ENCODE measurements around the gene SAC3D1.
"Not testable (repeated sequence)": the region's sequence is repeated elsewhere in the genome, so short reads cannot be mapped to it uniquely, and the experiment has no call there.

The SAC3D1 gene

GRCh38 chr11:65023502-65023901 lies 17.5 kb upstream of the SAC3D1 start:
- not testable (repeated sequence) for DNase-seq (ENCODE audit: low spot score); FAIRE-seq

- FAIRE-seq (no peak), DNase-seq (ENCODE audit: low spot score) (no peak)
These were observed 14.2 kb upstream of the SAC3D1 start for GRCh38 chr11:65026810-65027209.

- FAIRE-seq = no peak
- DNase-seq (ENCODE audit: low spot score) = peak; percentile 92
These were observed 13.6 kb upstream of the SAC3D1 start, which contains the start of gene SNX15 for GRCh38 chr11:65027213-65028067. Gene SNX15, plus strand, starts transcription at chr11:65027439. Its CDS starts 99 bp downstream, at chr11:65027538.

GRCh38 chr11:65032216-65032615 lies 8.8 kb upstream of the SAC3D1 start:
- DNase-seq (ENCODE audit: low spot score) (no peak), FAIRE-seq (no peak)

- DNase-seq (ENCODE audit: low spot score) (no peak), FAIRE-seq (no peak)
These were observed 6.6 kb upstream of the SAC3D1 start for GRCh38 chr11:65034423-65034822.

- DNase-seq (ENCODE audit: low spot score) (no peak), FAIRE-seq (no peak)
These were observed 5.4 kb upstream of the SAC3D1 start for GRCh38 chr11:65035579-65035978.

GRCh38 chr11:65036931-65037330 lies 4.1 kb upstream of the SAC3D1 start:
- no peak for DNase-seq (ENCODE audit: low spot score)
- FAIRE-seq = no peak

GRCh38 chr11:65040520-65040846 lies 527 bp upstream of the SAC3D1 start:
- FAIRE-seq = no peak
- no peak for DNase-seq (ENCODE audit: low spot score)

- DNase-seq (ENCODE audit: low spot score) (no peak), FAIRE-seq (no peak)
These were observed 1.9 kb downstream of the SAC3D1 start for GRCh38 chr11:65042891-65043290.

GRCh38 chr11:65043881-65044501 lies 3.0 kb downstream of the SAC3D1 start:
- DNase-seq (ENCODE audit: low spot score) = no peak
- FAIRE-seq = no peak

- FAIRE-seq = no peak
- no peak for DNase-seq (ENCODE audit: low spot score)
These were observed 4.1 kb downstream of the SAC3D1 start for GRCh38 chr11:65045061-65045460.

GRCh38 chr11:65045728-65046127 lies 4.7 kb downstream of the SAC3D1 start:
- FAIRE-seq (no peak), DNase-seq (ENCODE audit: low spot score) (no peak)

- no peak for DNase-seq (ENCODE audit: low spot score)
- no peak for FAIRE-seq
These were observed 6.8 kb downstream of the SAC3D1 start for GRCh38 chr11:65047581-65048422.

GRCh38 chr11:65051398-65051858 lies 10.4 kb downstream of the SAC3D1 start:
- no peak for FAIRE-seq

GRCh38 chr11:65053827-65054508 lies 13.0 kb downstream of the SAC3D1 start:
- DNase-seq (ENCODE audit: low spot score) (no peak), FAIRE-seq (no peak)

More at GRCh38 chr11:65051398-65051858, 10.4 kb downstream of the SAC3D1 start:
- DNase-seq (ENCODE audit: low spot score) = no peak

GRCh38 chr11:65055538-65055937 lies 14.5 kb downstream of the SAC3D1 start:
- no peak for FAIRE-seq
- no peak for DNase-seq (ENCODE audit: low spot score)

GRCh38 chr11:65056999-65057398 lies 16.0 kb downstream of the SAC3D1 start:
- DNase-seq (ENCODE audit: low spot score) = no peak
- FAIRE-seq = no peak

- no peak for DNase-seq (ENCODE audit: low spot score)
- FAIRE-seq = no peak
These were observed 16.5 kb downstream of the SAC3D1 start for GRCh38 chr11:65057526-65057925.

- no peak for DNase-seq (ENCODE audit: low spot score)
- FAIRE-seq = no peak
These were observed 17.0 kb downstream of the SAC3D1 start for GRCh38 chr11:65058012-65058411.

- no peak for DNase-seq (ENCODE audit: low spot score)
- no peak for FAIRE-seq
These were observed 17.5 kb downstream of the SAC3D1 start, which contains the start of gene NAALADL1 for GRCh38 chr11:65058419-65059054. Gene NAALADL1, minus strand, starts transcription at chr11:65058553. Its CDS starts 32 bp downstream, at chr11:65058521.

- FAIRE-seq (no peak), DNase-seq (ENCODE audit: low spot score) (no peak)
These were observed 18.5 kb downstream of the SAC3D1 start for GRCh38 chr11:65059523-65059922.

Measured in urothelium cell line (cell line).